ENCODE results near the gene EXOC7. TPM values are rescaled to one million over a fixed set of nuclear protein-coding genes. Genes with fewer than 3 reads are reported as not detected.

The EXOC7 gene
- total RNA-seq, 4 donors from 2014 or later = 113 to 160 (median 134) TPM

- Histone ChIP-seq H3K4me1 (no peaks in the 10 kb centered on the region), H3K36me3 (peaks cover 0 to 96% (median 0%) of the 10 kb centered on the region in 3 donors), H3K27me3 (no peaks in the 10 kb centered on the region), H3K4me3 (no peak overlapping the region), H3K27ac (no peak overlapping the region), H3K9me3 (no peaks in the 10 kb centered on the region)
- TF ChIP-seq POLR2A (IDR thresholded peaks at IDR 0.05) (no peak), CTCF (IDR thresholded peaks at IDR 0.05) (no peak)
- no peak for DNase-seq
These were observed 14.6 kb downstream of the EXOC7 start for GRCh38 chr17:76088868-76089576.

GRCh38 chr17:76088041-76088867, 15.3 kb downstream of the EXOC7 start:
- Histone ChIP-seq H3K4me1 (no peaks in the 10 kb centered on the region), H3K9me3 (no peaks in the 10 kb centered on the region), H3K27ac (no peak overlapping the region), H3K36me3 (peaks cover 0 to 96% (median 0%) of the 10 kb centered on the region in 3 donors), H3K4me3 (no peak overlapping the region), H3K27me3 (no peaks in the 10 kb centered on the region)
- no peak for DNase-seq
- TF ChIP-seq POLR2A (IDR thresholded peaks at IDR 0.05) (no peak), CTCF (IDR thresholded peaks at IDR 0.05) (no peak)

GRCh38 chr17:76087531-76087930, 16.1 kb downstream of the EXOC7 start:
- Histone ChIP-seq H3K36me3 (peaks cover 0 to 96% (median 0%) of the 10 kb centered on the region in 3 donors), H3K27ac (no peak overlapping the region), H3K9me3 (no peaks in the 10 kb centered on the region), H3K27me3 (no peaks in the 10 kb centered on the region), H3K4me1 (no peaks in the 10 kb centered on the region), H3K4me3 (no peak overlapping the region)
- no peak for TF ChIP-seq CTCF (IDR thresholded peaks at IDR 0.05)
- no peak for TF ChIP-seq POLR2A (IDR thresholded peaks at IDR 0.05)
- no peak for DNase-seq

- DNase-seq = no peak
- H3K9me3 ChIP-seq = no peaks in the 10 kb centered on the region
- no peak for TF ChIP-seq POLR2A (IDR thresholded peaks at IDR 0.05)
- TF ChIP-seq CTCF (IDR thresholded peaks at IDR 0.05) = no peak
- no peak overlapping the region for H3K4me3 ChIP-seq
- H3K27me3 ChIP-seq = no peaks in the 10 kb centered on the region
- peaks cover 0 to 90% (median 0%) of the 10 kb centered on the region in 3 donors for H3K36me3 ChIP-seq
- no peaks in the 10 kb centered on the region for H3K4me1 ChIP-seq
- no peak overlapping the region for H3K27ac ChIP-seq
These were observed 17.2 kb downstream of the EXOC7 start for GRCh38 chr17:76086384-76086783.

- Histone ChIP-seq H3K36me3 (peaks cover 0 to 85% (median 0%) of the 10 kb centered on the region in 3 donors), H3K4me3 (no peak overlapping the region)
- no peak for TF ChIP-seq CTCF (IDR thresholded peaks at IDR 0.05)
- TF ChIP-seq POLR2A (IDR thresholded peaks at IDR 0.05) = no peak
These were observed 17.7 kb downstream of the EXOC7 start for GRCh38 chr17:76085731-76086366.

More at GRCh38 chr17:76085731-76086366, 17.7 kb downstream of the EXOC7 start:
- Histone ChIP-seq H3K9me3 (no peaks in the 10 kb centered on the region), H3K4me1 (no peaks in the 10 kb centered on the region), H3K27ac (no peak overlapping the region), H3K27me3 (no peaks in the 10 kb centered on the region)
- no peak for DNase-seq
